ENCODE data around the gene EPS15.
"Not testable (repeated sequence)": the region's sequence is repeated elsewhere in the genome, so short reads cannot be mapped to it uniquely, and the experiment has no call there.

GRCh38 chr1:51474832-51475620, 44.0 kb downstream of the EPS15 start:
- not testable (repeated sequence) for TF ChIP-seq CTCF, POLR2AphosphoS5, POLR2A, EP300 (IDR thresholded peaks at IDR 0.05)

Measured in stomach (tissue), 4 donors.